ENCODE measurements around the gene AGAP1.

AGAP1 gene

GRCh38 chr2:235550378-235550760 lies 56.5 kb downstream of the AGAP1 start:
- FAIRE-seq (no peak), DNase-seq (ENCODE audit: insufficient read length, low spot score) (no peak)
- TF ChIP-seq SPI1 (IDR thresholded peaks at IDR 0.05; ENCODE audit: low read depth, low read length) (no peak), POLR2AphosphoS5 (IDR thresholded peaks at IDR 0.05; ENCODE audit: low read depth, low read length) (no peak), PAX5 (IDR thresholded peaks at IDR 0.05; ENCODE audit: insufficient read depth, low read length, severe bottlenecking) (no peak), TAF1 (IDR thresholded peaks at IDR 0.05; ENCODE audit: low read depth, low read length) (no peak), POU2F2 (IDR thresholded peaks at IDR 0.05; ENCODE audit: low read depth, low read length) (no peak), POLR2A (IDR thresholded peaks at IDR 0.05; ENCODE audit: low read depth, low read length) (no peak)

GRCh38 chr2:235550946-235551345 lies 57.1 kb downstream of the AGAP1 start:
- no peak for DNase-seq (ENCODE audit: insufficient read length, low spot score)
- FAIRE-seq = no peak
- no peak for TF ChIP-seq SPI1 (IDR thresholded peaks at IDR 0.05; ENCODE audit: low read depth, low read length)
- no peak for TF ChIP-seq POLR2AphosphoS5 (IDR thresholded peaks at IDR 0.05; ENCODE audit: low read depth, low read length)

GRCh38 chr2:235551965-235552364 lies 58.1 kb downstream of the AGAP1 start:
- DNase-seq (ENCODE audit: insufficient read length, low spot score) = no peak
- FAIRE-seq = no peak
- no peak for TF ChIP-seq POLR2AphosphoS5 (IDR thresholded peaks at IDR 0.05; ENCODE audit: low read depth, low read length)
- TF ChIP-seq TAF1 (IDR thresholded peaks at IDR 0.05; ENCODE audit: low read depth, low read length) = no peak
- TF ChIP-seq POLR2A (IDR thresholded peaks at IDR 0.05; ENCODE audit: low read depth, low read length) = no peak
- TF ChIP-seq POU2F2 (IDR thresholded peaks at IDR 0.05; ENCODE audit: low read depth, low read length) = no peak
- no peak for TF ChIP-seq SPI1 (IDR thresholded peaks at IDR 0.05; ENCODE audit: low read depth, low read length)
- TF ChIP-seq PAX5 (IDR thresholded peaks at IDR 0.05; ENCODE audit: insufficient read depth, low read length, severe bottlenecking) = no peak

GRCh38 chr2:235552671-235553070 lies 58.8 kb downstream of the AGAP1 start:
- FAIRE-seq (no peak), DNase-seq (ENCODE audit: insufficient read length, low spot score) (no peak)
- TF ChIP-seq POU2F2 (IDR thresholded peaks at IDR 0.05; ENCODE audit: low read depth, low read length) (no peak), TAF1 (IDR thresholded peaks at IDR 0.05; ENCODE audit: low read depth, low read length) (no peak), POLR2AphosphoS5 (IDR thresholded peaks at IDR 0.05; ENCODE audit: low read depth, low read length) (no peak), PAX5 (IDR thresholded peaks at IDR 0.05; ENCODE audit: insufficient read depth, low read length, severe bottlenecking) (no peak), POLR2A (IDR thresholded peaks at IDR 0.05; ENCODE audit: low read depth, low read length) (no peak), SPI1 (IDR thresholded peaks at IDR 0.05; ENCODE audit: low read depth, low read length) (no peak)

GRCh38 chr2:235553291-235553690 lies 59.4 kb downstream of the AGAP1 start:
- TF ChIP-seq POLR2A (IDR thresholded peaks at IDR 0.05; ENCODE audit: low read depth, low read length) = no peak
- TF ChIP-seq SPI1 (IDR thresholded peaks at IDR 0.05; ENCODE audit: low read depth, low read length) = no peak
- TF ChIP-seq POU2F2 (IDR thresholded peaks at IDR 0.05; ENCODE audit: low read depth, low read length) = no peak
- TF ChIP-seq PAX5 (IDR thresholded peaks at IDR 0.05; ENCODE audit: insufficient read depth, low read length, severe bottlenecking) = no peak
- TF ChIP-seq TAF1 (IDR thresholded peaks at IDR 0.05; ENCODE audit: low read depth, low read length) = no peak
- TF ChIP-seq POLR2AphosphoS5 (IDR thresholded peaks at IDR 0.05; ENCODE audit: low read depth, low read length) = no peak
- no peak for FAIRE-seq
- no peak for DNase-seq (ENCODE audit: insufficient read length, low spot score)

- DNase-seq (ENCODE audit: insufficient read length, low spot score) (no peak), FAIRE-seq (no peak)
- TF ChIP-seq POU2F2 (IDR thresholded peaks at IDR 0.05; ENCODE audit: low read depth, low read length) = no peak
- TF ChIP-seq POLR2A (IDR thresholded peaks at IDR 0.05; ENCODE audit: low read depth, low read length) = no peak
- TF ChIP-seq TAF1 (IDR thresholded peaks at IDR 0.05; ENCODE audit: low read depth, low read length) = no peak
- no peak for TF ChIP-seq SPI1 (IDR thresholded peaks at IDR 0.05; ENCODE audit: low read depth, low read length)
- TF ChIP-seq PAX5 (IDR thresholded peaks at IDR 0.05; ENCODE audit: insufficient read depth, low read length, severe bottlenecking) = no peak
- TF ChIP-seq POLR2AphosphoS5 (IDR thresholded peaks at IDR 0.05; ENCODE audit: low read depth, low read length) = no peak
Observed at GRCh38 chr2:235553696-235554100, 59.9 kb downstream of the AGAP1 start.

- DNase-seq (ENCODE audit: insufficient read length, low spot score) (no peak), FAIRE-seq (no peak)
- TF ChIP-seq POLR2A (IDR thresholded peaks at IDR 0.05; ENCODE audit: low read depth, low read length) = no peak
- TF ChIP-seq POU2F2 (IDR thresholded peaks at IDR 0.05; ENCODE audit: low read depth, low read length) = no peak
- TF ChIP-seq POLR2AphosphoS5 (IDR thresholded peaks at IDR 0.05; ENCODE audit: low read depth, low read length) = no peak
- TF ChIP-seq PAX5 (IDR thresholded peaks at IDR 0.05; ENCODE audit: insufficient read depth, low read length, severe bottlenecking) = no peak
- no peak for TF ChIP-seq SPI1 (IDR thresholded peaks at IDR 0.05; ENCODE audit: low read depth, low read length)
- TF ChIP-seq TAF1 (IDR thresholded peaks at IDR 0.05; ENCODE audit: low read depth, low read length) = no peak
Observed at GRCh38 chr2:235554385-235554784, 60.5 kb downstream of the AGAP1 start.

- no peak for TF ChIP-seq POLR2A (IDR thresholded peaks at IDR 0.05; ENCODE audit: low read depth, low read length)
- TF ChIP-seq PAX5 (IDR thresholded peaks at IDR 0.05; ENCODE audit: insufficient read depth, low read length, severe bottlenecking) = no peak
- TF ChIP-seq TAF1 (IDR thresholded peaks at IDR 0.05; ENCODE audit: low read depth, low read length) = no peak
- no peak for TF ChIP-seq POLR2AphosphoS5 (IDR thresholded peaks at IDR 0.05; ENCODE audit: low read depth, low read length)
- no peak for TF ChIP-seq SPI1 (IDR thresholded peaks at IDR 0.05; ENCODE audit: low read depth, low read length)
- no peak for TF ChIP-seq POU2F2 (IDR thresholded peaks at IDR 0.05; ENCODE audit: low read depth, low read length)
- no peak for DNase-seq (ENCODE audit: insufficient read length, low spot score)
- FAIRE-seq = no peak
Observed at GRCh38 chr2:235554936-235555335, 61.1 kb downstream of the AGAP1 start.

- TF ChIP-seq POLR2A (IDR thresholded peaks at IDR 0.05; ENCODE audit: low read depth, low read length) = no peak
- no peak for TF ChIP-seq SPI1 (IDR thresholded peaks at IDR 0.05; ENCODE audit: low read depth, low read length)
- TF ChIP-seq PAX5 (IDR thresholded peaks at IDR 0.05; ENCODE audit: insufficient read depth, low read length, severe bottlenecking) = no peak
- no peak for TF ChIP-seq TAF1 (IDR thresholded peaks at IDR 0.05; ENCODE audit: low read depth, low read length)
- TF ChIP-seq POLR2AphosphoS5 (IDR thresholded peaks at IDR 0.05; ENCODE audit: low read depth, low read length) = no peak
- no peak for TF ChIP-seq POU2F2 (IDR thresholded peaks at IDR 0.05; ENCODE audit: low read depth, low read length)
- DNase-seq (ENCODE audit: insufficient read length, low spot score) (no peak), FAIRE-seq (no peak)
Observed at GRCh38 chr2:235555371-235555770, 61.5 kb downstream of the AGAP1 start.

- FAIRE-seq = no peak
Observed at GRCh38 chr2:235556086-235556485, 62.2 kb downstream of the AGAP1 start.

More at GRCh38 chr2:235556086-235556485, 62.2 kb downstream of the AGAP1 start:
- TF ChIP-seq SPI1 (IDR thresholded peaks at IDR 0.05; ENCODE audit: low read depth, low read length) = no peak
- no peak for TF ChIP-seq PAX5 (IDR thresholded peaks at IDR 0.05; ENCODE audit: insufficient read depth, low read length, severe bottlenecking)
- no peak for DNase-seq (ENCODE audit: insufficient read length, low spot score)
